GM10266 (cell line): ENCODE results near the gene SH3BP2.

Experiments
- DNase-seq: peaks from one replicate; pipeline ENCODE4 v3.0.0; 2012; ENCODE audit errors: extremely low spot score
- TF ChIP-seq, protein P1 (sequence below): IDR thresholded peaks from 2 replicates; pipeline ENCODE4 v1.5.1; 2012; ENCODE audit warnings: mild to moderate bottlenecking, low read depth; ENCODE audit not compliant: control insufficient read depth, insufficient read depth; ENCODE audit errors: missing control alignments

SH3BP2 gene

DNA sequence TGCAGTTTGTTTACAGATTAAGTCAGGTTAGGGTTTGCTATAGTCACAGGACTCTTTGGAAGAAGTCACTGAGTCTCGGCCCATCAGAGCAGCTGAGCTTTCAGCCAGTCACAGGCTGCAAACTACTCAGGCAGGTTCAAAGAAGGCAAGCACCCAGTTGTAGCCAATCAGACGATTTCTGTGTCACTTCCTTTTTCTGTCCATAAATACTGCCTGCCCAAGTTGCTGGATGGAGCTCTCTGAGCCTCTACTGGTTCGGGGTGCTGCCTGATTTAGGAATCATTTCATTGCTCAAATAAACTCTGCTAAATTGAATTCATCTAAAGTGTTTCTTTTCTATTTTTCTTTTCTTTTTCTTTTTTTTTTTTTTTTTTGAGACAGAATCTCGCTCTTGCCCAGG, 7.3 kb upstream of the SH3BP2 start:
- TF ChIP-seq, protein P1, sequence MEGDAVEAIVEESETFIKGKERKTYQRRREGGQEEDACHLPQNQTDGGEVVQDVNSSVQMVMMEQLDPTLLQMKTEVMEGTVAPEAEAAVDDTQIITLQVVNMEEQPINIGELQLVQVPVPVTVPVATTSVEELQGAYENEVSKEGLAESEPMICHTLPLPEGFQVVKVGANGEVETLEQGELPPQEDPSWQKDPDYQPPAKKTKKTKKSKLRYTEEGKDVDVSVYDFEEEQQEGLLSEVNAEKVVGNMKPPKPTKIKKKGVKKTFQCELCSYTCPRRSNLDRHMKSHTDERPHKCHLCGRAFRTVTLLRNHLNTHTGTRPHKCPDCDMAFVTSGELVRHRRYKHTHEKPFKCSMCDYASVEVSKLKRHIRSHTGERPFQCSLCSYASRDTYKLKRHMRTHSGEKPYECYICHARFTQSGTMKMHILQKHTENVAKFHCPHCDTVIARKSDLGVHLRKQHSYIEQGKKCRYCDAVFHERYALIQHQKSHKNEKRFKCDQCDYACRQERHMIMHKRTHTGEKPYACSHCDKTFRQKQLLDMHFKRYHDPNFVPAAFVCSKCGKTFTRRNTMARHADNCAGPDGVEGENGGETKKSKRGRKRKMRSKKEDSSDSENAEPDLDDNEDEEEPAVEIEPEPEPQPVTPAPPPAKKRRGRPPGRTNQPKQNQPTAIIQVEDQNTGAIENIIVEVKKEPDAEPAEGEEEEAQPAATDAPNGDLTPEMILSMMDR, result no peak
- DNase-seq, result peak; percentile 66

DNA sequence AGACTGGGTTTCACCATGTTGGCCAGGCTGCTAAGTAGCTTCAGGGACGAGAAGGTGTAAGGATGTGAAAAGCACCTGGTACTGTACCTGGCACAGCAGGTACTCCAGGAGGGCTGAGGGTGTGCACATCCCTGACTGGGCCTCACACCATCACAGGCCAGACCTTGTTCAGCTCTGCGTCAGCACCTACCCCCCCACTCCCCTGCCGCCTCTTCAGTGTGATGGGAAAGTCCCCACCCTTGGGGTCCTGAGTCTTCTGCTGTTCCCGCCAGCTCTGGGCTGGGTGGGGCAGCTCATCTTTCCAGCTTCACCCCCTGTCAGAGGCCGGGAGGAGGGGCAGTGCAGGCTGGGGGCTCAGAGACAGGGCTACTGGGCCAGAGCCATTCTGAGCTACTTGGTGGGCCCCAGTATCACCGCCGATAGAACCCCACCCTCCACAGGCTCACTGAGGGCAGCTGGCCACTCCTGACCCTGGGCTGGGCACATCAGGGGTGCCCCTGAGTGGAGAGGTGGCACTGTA, 6.7 kb upstream of the SH3BP2 start:
- TF ChIP-seq, protein P1, result no peak
- peak; percentile 60 for DNase-seq

DNA sequence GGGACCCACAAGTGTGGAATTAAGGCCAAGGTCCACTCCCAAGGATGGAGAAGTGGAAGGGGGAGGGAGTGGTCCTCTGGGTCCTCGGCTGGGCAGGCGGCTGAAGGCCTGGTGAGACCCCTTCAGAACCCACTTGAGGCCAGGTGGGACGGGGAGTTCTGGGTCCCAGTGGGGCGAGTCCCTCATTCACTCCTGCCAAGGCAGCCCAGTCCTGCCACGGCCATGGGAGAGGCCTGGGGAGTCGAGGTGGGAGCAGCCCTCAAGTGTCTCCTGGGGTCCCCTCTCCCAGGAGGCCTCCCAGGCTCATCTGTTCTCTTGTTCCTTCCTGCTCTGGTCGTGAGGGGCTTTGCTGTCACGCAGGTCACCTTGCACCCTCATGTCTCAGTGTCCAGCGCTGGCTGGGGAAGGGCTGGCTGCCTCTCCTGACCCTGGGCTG, 6.1 kb upstream of the SH3BP2 start:
- TF ChIP-seq, protein P1, result no peak
- DNase-seq, result no peak

DNA sequence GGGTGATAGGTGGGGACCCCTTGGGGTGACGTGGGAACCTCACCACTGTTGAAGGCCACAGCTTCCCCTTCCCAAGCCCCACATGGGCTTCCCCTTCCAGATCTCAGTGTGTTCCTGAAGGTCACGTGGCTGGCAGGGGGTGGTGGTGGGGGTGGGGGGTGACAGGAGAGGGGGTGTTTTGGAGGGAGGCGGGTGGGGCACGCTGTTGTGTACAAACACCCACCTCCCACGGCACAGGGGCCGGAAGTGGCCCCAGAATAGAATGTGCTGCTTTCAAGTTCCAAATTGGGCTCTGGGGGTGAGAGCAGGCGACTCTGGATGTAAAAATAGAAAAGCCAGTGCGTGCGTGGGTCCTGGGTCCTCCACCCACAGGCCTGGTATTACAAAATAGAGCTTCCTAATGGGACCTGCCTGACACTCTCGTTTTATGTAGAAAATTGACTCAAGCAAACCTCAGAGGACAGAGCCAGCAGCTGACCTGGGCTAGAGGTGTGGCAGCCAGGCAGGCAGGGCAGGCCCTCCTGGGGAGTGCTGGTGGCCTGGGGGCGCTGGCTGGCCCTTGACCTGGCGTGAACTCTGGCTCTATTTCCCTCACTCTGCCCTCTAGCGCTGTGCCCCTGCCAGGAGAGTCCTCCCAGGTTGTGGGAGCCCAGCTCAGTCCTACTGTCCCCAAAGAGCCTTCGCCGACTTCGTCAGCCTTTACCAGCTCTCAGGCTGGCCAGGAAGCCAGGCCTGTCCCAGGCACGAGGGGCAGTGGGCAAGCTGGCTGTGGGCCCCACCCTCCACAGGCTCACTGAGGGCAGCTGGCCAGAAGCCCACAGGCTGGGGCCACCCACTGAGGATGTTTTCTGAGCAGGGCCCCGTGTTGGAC, 5.4 kb upstream of the SH3BP2 start:
- TF ChIP-seq, protein P1, result peak; percentile 21
- DNase-seq, result peak; percentile 78

DNA sequence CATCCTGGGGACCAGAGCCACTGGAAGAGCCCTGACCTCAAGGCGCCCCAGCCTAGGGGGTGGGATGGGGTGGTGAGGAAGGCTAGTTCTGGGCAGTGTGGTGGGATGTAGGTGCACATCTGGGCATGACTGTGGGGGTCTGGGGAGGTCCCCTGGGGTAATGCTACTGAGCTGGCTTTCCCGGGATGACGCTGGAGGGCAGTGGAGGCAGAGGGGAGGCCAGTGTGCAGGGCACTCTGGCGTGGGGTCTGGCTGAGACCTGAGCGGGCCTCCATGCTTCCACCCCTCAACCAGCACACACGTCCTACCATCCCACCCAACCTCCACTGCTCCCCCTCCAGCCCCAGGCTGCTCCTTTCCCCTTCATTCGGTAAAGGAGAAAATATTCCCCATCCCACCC, 4.8 kb upstream of the SH3BP2 start:
- TF ChIP-seq, protein P1, result no peak

DNA sequence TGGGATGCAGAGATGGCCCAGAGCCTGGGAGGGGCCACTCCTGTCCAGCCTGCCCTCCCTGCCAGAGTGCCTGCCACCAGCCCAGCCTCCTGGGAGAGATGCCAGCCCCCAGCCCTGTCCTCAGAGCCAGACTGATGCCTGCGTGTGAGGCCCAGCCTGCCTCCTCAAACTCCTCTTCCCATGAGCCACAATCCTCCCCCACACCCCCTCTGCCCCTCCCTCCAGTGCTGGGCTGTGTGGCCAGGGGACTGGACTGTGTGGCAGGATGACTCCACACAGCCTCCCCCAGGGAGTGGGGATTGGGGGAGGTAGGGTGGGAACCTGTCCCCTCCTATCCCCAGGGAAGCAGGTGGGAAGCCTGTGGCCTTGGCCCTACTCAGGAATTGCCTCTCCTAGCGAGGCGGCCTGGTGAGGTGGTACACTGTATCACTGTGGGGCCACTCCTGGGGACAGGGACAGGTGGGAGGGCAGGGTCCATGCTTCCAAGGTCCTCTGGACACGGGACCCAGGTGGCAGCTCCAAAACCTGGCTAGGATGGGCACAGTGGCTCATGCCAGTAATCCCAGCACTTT, 4.3 kb upstream of the SH3BP2 start:
- TF ChIP-seq, protein P1, result no peak
- no peak for DNase-seq

More for the DNA sequence above, 4.8 kb upstream of the SH3BP2 start:
- DNase-seq, result no peak

DNA sequence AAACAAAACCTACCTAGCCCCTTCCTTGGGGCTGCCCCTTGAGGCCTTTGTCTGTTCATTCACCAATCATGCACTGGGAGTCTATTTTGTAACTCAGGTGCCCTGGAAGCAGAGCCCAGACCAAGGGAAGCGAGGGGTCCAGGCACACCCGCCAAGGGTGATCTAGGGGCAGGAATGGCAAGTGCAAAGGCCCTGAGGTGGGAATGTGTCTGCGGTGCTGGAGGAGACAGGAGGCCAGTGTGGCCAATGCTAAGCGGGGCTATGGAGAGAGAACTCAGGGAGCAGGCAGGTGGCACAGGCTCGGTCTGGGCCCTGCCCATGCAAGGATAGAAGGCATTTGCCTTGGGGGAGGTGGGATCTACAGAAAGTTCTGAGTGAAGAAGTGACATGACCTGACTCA, 3.5 kb upstream of the SH3BP2 start:
- DNase-seq, result no peak
- TF ChIP-seq, protein P1, result no peak
